GM19351 (cell line): ENCODE measurements around the gene WSCD2.
"Not testable (repeated sequence)": the region's sequence is repeated elsewhere in the genome, so short reads cannot be mapped to it uniquely, and the experiment has no call there.

ENCODE experiments used
- ATAC-seq: cut with Tn5 transposase; IDR thresholded peaks from one replicate; pipeline ENCODE4 v1.9.1; 2021; ENCODE audit warnings: mild to moderate bottlenecking, moderate library complexity; ENCODE audit not compliant: unreplicated experiment

Gene WSCD2

DNA sequence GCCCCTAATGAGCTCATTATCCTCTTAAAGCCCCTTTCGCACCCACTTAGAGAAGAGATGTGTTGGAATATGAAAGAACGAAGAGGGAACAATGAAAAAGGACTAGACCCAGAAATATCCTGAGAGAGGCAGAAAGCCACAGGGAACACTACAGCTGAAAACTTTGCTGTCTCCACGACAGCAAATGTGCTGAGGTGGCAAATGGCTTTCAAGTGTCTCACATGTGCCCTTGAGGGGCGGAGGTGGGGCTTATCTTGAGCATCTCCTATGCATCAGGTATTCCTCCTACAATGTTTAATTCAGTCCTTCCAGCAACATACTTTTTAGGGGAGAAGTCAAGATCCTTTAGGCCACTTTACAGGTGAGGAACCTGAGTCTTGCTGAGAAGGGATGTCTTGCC lies 62.9 kb downstream of the WSCD2 start:
- ATAC-seq: no peak

DNA sequence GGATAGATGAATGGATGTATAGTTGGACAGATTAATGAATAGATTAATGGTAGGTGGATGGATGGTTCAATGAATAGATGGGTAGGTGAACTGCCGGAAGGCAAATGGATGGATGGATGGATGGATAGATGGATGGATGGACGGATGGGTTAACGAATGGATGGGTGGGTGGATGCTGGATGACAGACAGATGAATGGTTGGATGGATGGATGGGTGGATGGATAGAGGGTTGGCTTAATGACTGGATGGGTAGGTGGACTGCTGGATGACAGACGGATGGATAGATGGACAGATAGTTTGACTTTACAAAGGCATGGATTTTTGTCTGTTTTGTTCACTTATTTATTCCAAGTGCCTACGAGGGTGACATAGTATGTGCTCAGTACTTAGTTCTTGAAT lies 64.4 kb downstream of the WSCD2 start:
- ATAC-seq: no peak

- ATAC-seq: no peak
These were observed 64.8 kb downstream of the WSCD2 start for GRCh38 chr12:108193917-108194316.

- ATAC-seq: no peak
These were observed 65.5 kb downstream of the WSCD2 start for GRCh38 chr12:108194585-108194984.

DNA sequence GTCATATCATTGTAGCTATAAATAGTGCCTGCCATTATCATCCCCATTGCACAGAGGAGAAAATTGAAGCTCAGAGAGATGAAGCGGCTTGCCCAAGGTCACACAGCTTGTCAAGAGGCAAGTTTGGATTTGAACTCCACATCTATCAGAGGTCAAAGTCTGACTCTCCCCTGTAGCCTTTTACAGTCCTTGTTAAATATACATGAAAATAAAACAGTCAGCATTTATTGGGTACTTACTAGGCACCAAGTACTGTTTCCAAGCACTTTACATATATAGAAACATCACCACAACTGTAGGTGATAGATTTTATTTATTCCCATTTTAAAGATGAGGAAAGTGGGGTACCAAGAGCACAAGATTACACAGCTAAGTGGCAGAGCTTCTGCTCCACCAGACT lies 67.2 kb downstream of the WSCD2 start:
- no peak for ATAC-seq

DNA sequence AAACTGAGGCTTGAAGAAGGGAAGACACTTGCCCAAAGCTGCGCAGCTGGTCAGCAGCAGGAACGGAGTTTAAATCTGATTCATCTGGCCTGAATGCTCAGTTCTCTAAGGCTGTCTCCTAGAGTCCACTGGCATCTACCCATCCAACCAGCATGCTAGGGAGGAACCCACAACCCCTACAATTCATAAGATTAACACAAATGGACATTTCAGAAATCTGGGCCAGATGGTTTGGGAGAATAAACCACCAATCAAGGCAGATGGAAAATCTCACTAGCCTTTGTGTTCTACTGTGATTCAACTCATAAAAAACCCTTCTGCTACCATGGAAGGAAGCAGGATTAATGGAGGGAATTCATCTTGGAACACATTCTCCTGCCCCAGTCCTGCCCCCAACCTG lies 67.8 kb downstream of the WSCD2 start:
- no peak for ATAC-seq

- no peak for ATAC-seq
These were observed 69.0 kb downstream of the WSCD2 start for GRCh38 chr12:108198043-108198442.

- ATAC-seq: no peak
These were observed 70.0 kb downstream of the WSCD2 start for GRCh38 chr12:108199106-108199505.

DNA sequence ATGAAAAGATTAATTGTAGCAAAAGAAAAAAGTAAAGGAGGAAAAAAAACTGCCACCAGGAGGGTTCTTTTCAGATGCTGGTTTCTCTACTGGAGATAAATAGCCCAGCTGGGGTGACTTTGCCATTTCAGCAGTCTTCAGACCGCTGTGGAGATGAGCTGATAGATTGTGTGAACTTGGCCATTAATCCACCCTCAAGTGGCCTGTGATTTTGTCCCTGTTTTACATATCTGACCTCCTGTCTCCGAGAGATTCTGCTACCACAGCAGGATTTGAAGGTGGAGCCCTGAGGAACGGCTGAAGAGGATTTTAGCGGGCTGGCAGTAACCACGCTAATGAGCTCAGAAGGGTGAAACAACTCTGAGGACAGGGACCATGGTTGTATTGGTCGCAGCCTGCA lies 72.7 kb downstream of the WSCD2 start:
- ATAC-seq: no peak

GRCh38 chr12:108204117-108204987 lies 75.3 kb downstream of the WSCD2 start:
- no peak for ATAC-seq

DNA sequence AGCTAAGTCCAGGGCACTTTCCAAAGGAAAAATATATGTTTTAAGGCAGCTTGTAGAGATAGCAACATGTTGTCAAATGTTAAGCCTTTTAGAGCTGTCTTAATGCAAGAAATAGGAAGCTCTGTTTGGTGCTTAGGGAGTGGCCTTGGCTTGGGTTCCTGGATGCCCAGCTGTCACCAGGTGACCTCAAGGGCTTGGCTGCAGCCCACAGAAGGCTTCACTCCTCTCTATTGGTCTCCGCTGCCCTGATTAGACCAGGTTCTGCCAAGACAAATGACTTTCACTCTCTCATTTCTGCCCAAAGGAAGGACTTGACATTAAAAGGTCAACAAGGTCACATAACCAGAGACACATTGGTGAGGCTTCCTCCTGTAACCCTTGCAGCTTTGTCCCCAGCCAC lies 76.8 kb downstream of the WSCD2 start:
- ATAC-seq: no peak

DNA sequence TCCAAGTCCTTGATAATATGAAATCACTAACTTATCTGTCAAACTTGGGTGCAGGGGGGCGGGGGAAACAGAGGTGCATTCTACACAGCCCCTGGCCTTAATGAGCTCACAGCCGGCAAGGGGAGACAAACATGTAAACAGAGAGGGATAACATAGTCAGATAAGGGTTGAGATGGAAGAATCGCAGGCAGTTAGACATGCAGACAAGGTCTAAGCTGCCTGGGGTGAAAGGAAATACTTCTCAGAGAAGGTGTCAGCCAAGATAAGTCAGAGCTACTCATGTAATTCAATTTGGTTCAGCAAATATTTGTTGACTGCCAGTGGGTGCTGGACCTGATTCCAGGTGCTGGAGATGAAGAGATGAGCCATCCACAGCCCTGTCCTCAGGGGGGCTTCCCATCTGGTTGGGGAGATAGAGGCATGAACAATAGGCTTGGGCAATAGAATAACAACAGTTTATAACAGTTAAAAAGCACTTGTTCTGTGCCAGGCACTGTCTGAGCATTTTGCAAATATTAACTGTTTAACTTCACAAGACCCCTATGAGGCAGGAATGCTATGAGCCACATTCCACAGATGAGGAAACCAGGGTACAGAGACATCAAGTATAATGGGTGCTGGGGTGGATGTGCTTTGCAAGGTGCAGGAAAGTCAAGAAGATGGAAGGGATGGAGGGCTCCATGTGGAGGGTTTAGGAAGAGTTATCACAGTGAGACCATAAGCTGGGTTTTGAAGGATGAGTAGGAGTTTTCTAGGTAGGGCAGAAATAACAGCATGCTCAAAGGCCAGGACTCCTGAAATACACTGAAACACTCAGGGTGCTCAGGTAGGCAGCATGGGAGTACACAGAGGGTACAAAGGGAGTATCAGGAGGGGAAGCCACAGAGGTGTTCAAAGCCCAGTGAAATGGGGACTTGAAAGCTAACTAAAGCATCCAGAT lies 79.0 kb downstream of the WSCD2 start:
- ATAC-seq: no peak

- no peak for ATAC-seq
These were observed 80.9 kb downstream of the WSCD2 start for GRCh38 chr12:108210001-108210400.

GRCh38 chr12:108211157-108211556 lies 82.1 kb downstream of the WSCD2 start:
- no peak for ATAC-seq

GRCh38 chr12:108213871-108214445 lies 84.9 kb downstream of the WSCD2 start:
- ATAC-seq: no peak

- ATAC-seq: no peak
These were observed 85.4 kb downstream of the WSCD2 start for GRCh38 chr12:108214486-108214885.

DNA sequence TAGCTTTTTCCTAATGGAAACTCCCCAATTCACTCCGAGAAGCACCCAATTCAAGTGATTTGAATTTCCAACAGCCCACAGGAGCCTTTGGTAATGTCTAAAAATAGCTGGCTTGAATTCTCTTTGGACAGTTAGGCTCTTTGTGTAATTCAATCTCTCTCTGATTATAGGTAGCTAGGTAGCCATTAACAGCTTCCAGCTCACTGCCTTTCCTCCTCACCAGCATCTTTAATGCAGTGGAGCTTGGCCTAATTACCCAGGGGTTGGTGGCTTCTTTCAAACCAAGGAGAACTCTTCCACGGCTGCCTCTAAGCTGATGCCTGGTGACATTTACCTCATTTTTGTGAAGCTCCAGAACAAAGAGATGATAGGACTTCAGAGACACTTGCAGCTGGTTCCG lies 86.4 kb downstream of the WSCD2 start:
- ATAC-seq: no peak

GRCh38 chr12:108218921-108219320 lies 89.8 kb downstream of the WSCD2 start:
- no peak for ATAC-seq

GRCh38 chr12:108225101-108225500 lies 96.0 kb downstream of the WSCD2 start:
- not testable (repeated sequence) for ATAC-seq

DNA sequence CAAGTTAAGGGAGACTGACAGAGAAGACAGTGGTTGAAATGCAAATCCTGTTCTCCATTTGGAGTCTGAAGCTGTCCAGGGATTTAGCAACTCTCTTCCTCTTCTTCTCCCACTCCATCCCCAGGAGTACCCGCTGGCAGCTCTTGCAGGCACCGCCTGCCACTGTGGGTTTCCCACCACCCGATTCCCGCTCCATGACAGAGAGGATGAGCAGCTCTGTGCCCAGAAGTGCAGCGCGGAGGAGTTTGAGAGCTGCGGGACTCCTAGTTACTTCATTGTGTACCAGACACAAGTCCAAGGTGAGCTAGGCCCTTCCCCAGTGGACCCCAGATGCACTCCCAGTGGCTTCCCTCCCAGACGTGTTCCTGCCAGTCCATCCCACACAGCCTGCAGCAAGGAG lies 97.8 kb downstream of the WSCD2 start:
- no peak for ATAC-seq

GRCh38 chr12:108228746-108229145 lies 99.7 kb downstream of the WSCD2 start:
- no peak for ATAC-seq
